K562 (cell line): ENCODE data around the gene C1QL2. TPM values are rescaled to one million over a fixed set of nuclear protein-coding genes. Genes with fewer than 3 reads are reported as not detected.

ENCODE experiments used
- ATAC-seq: fragments of 200-7000 bp; cut with Tn5 transposase; 3 replicates; pipeline ENCODE4 v1.9.1; 2020; ENCODE audit warnings: moderate library complexity
- BruUV-seq: library from RNA; stranded (reverse); fragments of 400-500 nt; replicated peaks from 2 replicates; lab custom pipeline; 2021; lab: Mats Ljungman, UMichigan
- CTCF ChIA-PET: fragments of 300-600 bp; formaldehyde crosslinking; extraction: SDS; loops from one replicate; lab custom pipeline; 2021; ENCODE audit warnings: low intra/inter-chr PET ratio; lab: Yijun Ruan, JAX
- POLR2A ChIA-PET: fragments of 300-600, 350-650 bp; sonication (Branson Sonifier 250); formaldehyde crosslinking; extraction: SDS; loops from one replicate; lab custom pipeline; 2021; ENCODE audit warnings: antibody characterized with exemption, inconsistent platforms; lab: Yijun Ruan, JAX
- DNase-seq, 4 experiments: peaks; one replicate each; pipeline versions ENCODE4 v3.0.0 to v3.0.0-alpha.2; 2011 to 2018; ENCODE audit warnings: low spot score in 3 of 4, mixed read lengths in 3 of 4; ENCODE audit errors: extremely low read depth in 1 of 4
- FAIRE-seq: peaks from 2 replicates; lab custom pipeline; 2011; peaks lifted over from hg19 to GRCh38; lab: Jason Lieb, UNC
- H2AFZ ChIP-seq: 2 replicates; pipeline ENCODE4 v1.6.0; 2011; ENCODE audit warnings: low read depth, low read length, control low read depth, inconsistent platforms
- H3K27ac ChIP-seq: fragments of 200-600 bp; 3 replicates; pipeline ENCODE4 v1.8.0; 2011; ENCODE audit warnings: low read depth, mild to moderate bottlenecking, control low read depth, inconsistent platforms, low read length, moderate library complexity, mixed read lengths; ENCODE audit errors: extremely low read depth
- H3K27me3 ChIP-seq, 2 experiments: fragments of 300-600 bp in 1 of 2; 2 replicates in 1 of 2; 3 replicates in 1 of 2; pipeline versions ENCODE4 v1.6.0 to v1.8.0; 2011; ENCODE audit warnings: inconsistent platforms in 2 of 2, low read length in 2 of 2, mild to moderate bottlenecking in 1 of 2, mixed read lengths in 1 of 2, moderate library complexity in 1 of 2; ENCODE audit not compliant: control insufficient read depth in 2 of 2, insufficient read depth in 2 of 2
- H3K36me3 ChIP-seq: fragments of 300-600 bp; 3 replicates; pipeline ENCODE4 v1.8.0; 2011; ENCODE audit warnings: mild to moderate bottlenecking, low read length, inconsistent platforms; ENCODE audit not compliant: control insufficient read depth, insufficient read depth
- H3K4me1 ChIP-seq, 2 experiments: fragments of 200-600 bp in 1 of 2; replicated peaks in 1 of 2; 2 replicates in 1 of 2; 3 replicates in 1 of 2; pipeline versions ENCODE4 v1.5.1 to v1.8.0; 2011; ENCODE audit warnings: inconsistent platforms in 2 of 2, low read length in 2 of 2, mild to moderate bottlenecking in 1 of 2, mixed read lengths in 1 of 2, moderate library complexity in 1 of 2; ENCODE audit not compliant: control insufficient read depth in 2 of 2, insufficient read depth in 2 of 2
- H3K4me2 ChIP-seq: 2 replicates; pipeline ENCODE4 v1.6.1; 2011; ENCODE audit warnings: low read length, control low read depth, inconsistent platforms, mixed read lengths; ENCODE audit not compliant: insufficient read depth
- H3K4me3 ChIP-seq: fragments of 200-600 bp; sonication (generic), shearing (Covaris generic); 2 replicates; pipeline ENCODE4 v1.5.1; 2016; ENCODE audit warnings: control low read depth, inconsistent platforms
- H3K79me2 ChIP-seq: fragments of 200-600 bp; 3 replicates; pipeline ENCODE4 v1.8.0; 2011; ENCODE audit warnings: low read length, inconsistent platforms; ENCODE audit not compliant: control insufficient read depth, insufficient read depth
- H3K9ac ChIP-seq, 2 experiments: 2 replicates each; pipeline versions ENCODE4 v1.6.0 to v1.6.1; 2011; ENCODE audit warnings: low read depth in 2 of 2, low read length in 2 of 2, control low read depth in 1 of 2, inconsistent platforms in 1 of 2, mild to moderate bottlenecking in 1 of 2, mixed read lengths in 1 of 2; ENCODE audit not compliant: insufficient read depth in 1 of 2
- H3K9me1 ChIP-seq: one replicate; pipeline ENCODE4 v1.6.0; 2011; ENCODE audit warnings: inconsistent platforms, mild to moderate bottlenecking, low read length, moderate library complexity; ENCODE audit not compliant: control insufficient read depth, insufficient read depth
- H3K9me3 ChIP-seq: replicated peaks from 2 replicates; pipeline ENCODE4 v1.5.1; 2011; ENCODE audit warnings: low read depth, low read length, inconsistent platforms; ENCODE audit not compliant: control insufficient read depth, insufficient read depth
- H4K20me1 ChIP-seq: replicated peaks from 2 replicates; pipeline ENCODE4 v1.6.1; 2011; ENCODE audit warnings: low read length, inconsistent platforms, mixed read lengths; ENCODE audit not compliant: control insufficient read depth, insufficient read depth
- BACH1 ChIP-seq: fragments of 200-800 bp; sonication (Bioruptor generic); IDR thresholded peaks from 2 replicates; pipeline ENCODE4 v1.6.1; 2016; ENCODE audit warnings: missing genetic modification characterization, missing compliant biosample characterization
- CEBPG ChIP-seq, 3 experiments: fragments of 200-800 bp in 1 of 3; sonication (Bioruptor generic) in 1 of 3; sonication (generic) in 1 of 3; formaldehyde crosslinking in 1 of 3; IDR thresholded peaks in 2 of 3; conservative IDR thresholded peaks in 1 of 3; 2 replicates each; pipeline versions ENCODE4 v1.6.1 to v1.8.0; 2016 to 2022; ENCODE audit warnings: missing compliant biosample characterization in 2 of 3, missing genetic modification characterization in 2 of 3, mild to moderate bottlenecking in 1 of 3, missing genetic modification reagents in 1 of 3
- KLF1 ChIP-seq: fragments of 450-650 bp; IDR thresholded peaks from 2 replicates; pipeline ENCODE4 v1.6.1; 2016; ENCODE audit warnings: missing genetic modification characterization, missing compliant biosample characterization
- PATZ1 ChIP-seq: fragments of 250-450 bp; sonication (Bioruptor Pico); IDR thresholded peaks from 2 replicates; pipeline ENCODE4 v1.5.0; 2020; ENCODE audit warnings: mild to moderate bottlenecking, borderline replicate concordance
- PURB ChIP-seq: sonication (generic); formaldehyde crosslinking; IDR thresholded peaks from 2 replicates; pipeline ENCODE4 v1.9.0; 2021; ENCODE audit warnings: low read depth, mild to moderate bottlenecking, missing genetic modification reagents
- THAP12 ChIP-seq: fragments of 250-450 bp; sonication (Bioruptor Pico); IDR thresholded peaks from 2 replicates; pipeline ENCODE4 v1.9.0; 2021; ENCODE audit warnings: mild to moderate bottlenecking, inconsistent platforms
- ZBTB26 ChIP-seq: fragments of 450-650 bp; formaldehyde crosslinking; IDR thresholded peaks from 2 replicates; pipeline ENCODE4 v1.4.0; 2022; ENCODE audit warnings: missing genetic modification characterization
- ZNF134 ChIP-seq: fragments of 250-450 bp; sonication (Bioruptor Pico); conservative IDR thresholded peaks from 2 replicates; pipeline ENCODE4 v1.4.0; 2020
- ZNF277 ChIP-seq: fragments of 250-450 bp; sonication (Bioruptor Pico); IDR thresholded peaks from 2 replicates; pipeline ENCODE4 v1.8.0; 2022; ENCODE audit warnings: inconsistent platforms, mild to moderate bottlenecking, moderate library complexity, borderline replicate concordance
- WGBS: fragments of 100-300 bp; shearing (Covaris generic); methylation state at CpG from one replicate; pipeline ENCODE4 v1.1.6; 2016; ENCODE audit warnings: low coverage, mixed read lengths; ENCODE audit not compliant: insufficient coverage; ENCODE audit errors: missing lambda C conversion rate; 5-methylcytosine and 5-hydroxymethylcytosine counted together
- in situ Hi-C: fragments of 300-500 bp; cut with MboI; formaldehyde crosslinking; loops from 4 replicates; pipeline ENCODE4 v1.15.0; 2018; ENCODE audit warnings: inconsistent platforms, mixed read lengths
- intact Hi-C: fragments of 100-400 bp; cut with micrococcal nuclease; formaldehyde crosslinking; loops from 2 replicates; pipeline ENCODE4 v1.14.2; 2022
- polyA plus RNA-seq, 8 experiments: library from polyadenylated mRNA; depleted of rRNA in 4 of 8; stranded (reverse) in 5 of 8; unstranded in 3 of 8; fragments of >200 nt; fragmentation: Nextera tagmentation in 2 of 8; fragmentation: Illumina TruSeq in 1 of 8; extraction: Ambion mirVana in 2 of 8; extraction: Trizol in 1 of 8; gene quantifications; 2 replicates each; pipeline versions ENCODE4 v1.2.1 to v1.2.3, GENCODE V29; 2011 to 2014; ENCODE audit warnings: inconsistent platforms in 1 of 8, missing spikeins in 1 of 8
- total RNA-seq, 7 experiments: library from RNA; depleted of rRNA in 6 of 7; stranded (reverse); fragments of >200 nt in 6 of 7; fragmentation: Illumina TruSeq in 2 of 7; extraction: Trizol in 2 of 7; gene quantifications; 2 replicates each; pipeline versions ENCODE4 v1.2.1 to v1.2.3, GENCODE V29; 2011 to 2021; ENCODE audit warnings: low replicate concordance in 1 of 7
- TF ChIP-seq, protein P1 (sequence below): sonication (generic); formaldehyde crosslinking; IDR thresholded peaks from 2 replicates; pipeline ENCODE4 v1.4.0; 2020; ENCODE audit warnings: mild to moderate bottlenecking, missing genetic modification reagents

Gene C1QL2
- total and polyA plus RNA-seq, 9 of the 15 experiments (the other 6 are each of a cell fraction or from before 2014, with no cell fraction given) = not detected

- TF ChIP-seq, protein P1, sequence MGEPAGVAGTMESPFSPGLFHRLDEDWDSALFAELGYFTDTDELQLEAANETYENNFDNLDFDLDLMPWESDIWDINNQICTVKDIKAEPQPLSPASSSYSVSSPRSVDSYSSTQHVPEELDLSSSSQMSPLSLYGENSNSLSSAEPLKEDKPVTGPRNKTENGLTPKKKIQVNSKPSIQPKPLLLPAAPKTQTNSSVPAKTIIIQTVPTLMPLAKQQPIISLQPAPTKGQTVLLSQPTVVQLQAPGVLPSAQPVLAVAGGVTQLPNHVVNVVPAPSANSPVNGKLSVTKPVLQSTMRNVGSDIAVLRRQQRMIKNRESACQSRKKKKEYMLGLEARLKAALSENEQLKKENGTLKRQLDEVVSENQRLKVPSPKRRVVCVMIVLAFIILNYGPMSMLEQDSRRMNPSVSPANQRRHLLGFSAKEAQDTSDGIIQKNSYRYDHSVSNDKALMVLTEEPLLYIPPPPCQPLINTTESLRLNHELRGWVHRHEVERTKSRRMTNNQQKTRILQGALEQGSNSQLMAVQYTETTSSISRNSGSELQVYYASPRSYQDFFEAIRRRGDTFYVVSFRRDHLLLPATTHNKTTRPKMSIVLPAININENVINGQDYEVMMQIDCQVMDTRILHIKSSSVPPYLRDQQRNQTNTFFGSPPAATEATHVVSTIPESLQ = no peak
- TF ChIP-seq ZNF134 (CRISPR knock-in tag) (no peak), KLF1 (tag) (no peak), PURB (CRISPR knock-in tag) (no peak), CEBPG (CRISPR knock-in tag; IDR thresholded peaks at IDR 0.05) (no peak), CEBPG (tag; conservative IDR thresholded peaks at IDR 0.05 in 1 of 2, IDR thresholded peaks at IDR 0.05 in 1 of 2) (no peak), BACH1 (tag) (no peak)
Observed at GRCh38 chr2:119114266-119114665, 44.3 kb downstream of the C1QL2 start (continued).

DNA sequence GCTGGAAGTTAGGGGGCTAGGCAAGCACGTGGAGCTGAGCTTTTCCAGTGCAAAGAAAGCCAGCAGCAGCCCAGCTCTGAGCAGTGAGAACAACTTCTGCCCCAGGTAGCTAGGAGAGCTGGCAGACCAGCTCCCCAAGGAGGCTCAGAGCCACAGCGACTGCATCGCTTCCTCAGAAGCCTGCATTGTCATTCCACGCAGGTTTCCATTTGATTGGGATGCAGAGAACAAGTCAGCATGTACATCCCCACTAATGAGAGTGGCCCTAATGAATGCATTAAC, 45.1 kb downstream of the C1QL2 start:
- H3K9ac ChIP-seq = no peak overlapping the region
- BruUV-seq = no TSS peak
- H4K20me1 ChIP-seq = peaks cover 3% of the 10 kb centered on the region; the same call in 1 of the 2 replicates
- H3K36me3 ChIP-seq = no peaks in the 10 kb centered on the region
- H3K9me1 ChIP-seq = no peaks in the 10 kb centered on the region
- intact Hi-C loops (no loop called here), in situ Hi-C loops (no loop called here)
- whole genome bisulfite sequencing = 5% methylated on average over 4 of the region's 4 CpGs
- ATAC-seq = no peak
- no peaks in the 10 kb centered on the region for H3K79me2 ChIP-seq
- CTCF ChIA-PET = no interaction called here
- FAIRE-seq = no peak
- H3K27ac ChIP-seq = no peak overlapping the region
- POLR2A ChIA-PET = no interaction called here
- no peak for DNase-seq
- H2AFZ ChIP-seq = no peak overlapping the region
- no peak overlapping the region for H3K4me2 ChIP-seq
- H3K27me3 ChIP-seq = peaks cover 0 to 16% of the 10 kb centered on the region in 2 experiments; a peak in 3 of 5 replicates
- no peaks in the 10 kb centered on the region for H3K9me3 ChIP-seq
- no peak overlapping the region for H3K4me3 ChIP-seq
- no peaks in the 10 kb centered on the region for H3K4me1 ChIP-seq
- TF ChIP-seq ZNF277 (CRISPR knock-in tag) (no peak), THAP12 (CRISPR knock-in tag) (no peak), PATZ1 (CRISPR knock-in tag) (no peak), ZBTB26 (CRISPR knock-in tag) (no peak)
